GM12878 (cell line): Measurements from ENCODE around the gene CDC45. TPM values are rescaled to one million over a fixed set of nuclear protein-coding genes. Genes with fewer than 3 reads are reported as not detected.

Experiments
- ATAC-seq: fragments of 200-7000 bp; cut with Tn5 transposase; 3 replicates; pipeline ENCODE4 v1.9.1; 2020; ENCODE audit warnings: mild to moderate bottlenecking, moderate library complexity
- BruUV-seq: library from RNA; stranded (reverse); fragments of 400-500 nt; replicated peaks from 2 replicates; lab custom pipeline; 2021; lab: Mats Ljungman, UMichigan
- CTCF ChIA-PET: fragments of 300-600 bp; sonication (Branson Sonifier 250); formaldehyde crosslinking; extraction: SDS; loops from one replicate; lab custom pipeline; 2021; ENCODE audit warnings: inconsistent platforms; lab: Yijun Ruan, JAX
- POLR2A ChIA-PET: fragments of 350-600 bp; formaldehyde crosslinking; extraction: SDS; loops from one replicate; lab custom pipeline; 2021; ENCODE audit warnings: inconsistent platforms; lab: Charles Lee
- RAD21 ChIA-PET: fragments of 300-600 bp; sonication (Branson Sonifier 250); formaldehyde crosslinking; loops from one replicate; lab custom pipeline; 2023; ENCODE audit warnings: antibody characterized with exemption; ENCODE audit not compliant: unreplicated experiment; lab: Charles Lee
- SMC1A ChIA-PET: fragments of 300-600 bp; sonication (Branson Sonifier 250); formaldehyde crosslinking; loops from one replicate; lab custom pipeline; 2023; ENCODE audit not compliant: unreplicated experiment, uncharacterized antibody; lab: Charles Lee
- DNase-seq: peaks from one replicate; pipeline ENCODE4 v3.0.0-alpha.2; 2011; ENCODE audit warnings: low read depth, low spot score
- FAIRE-seq: peaks from 3 replicates; lab custom pipeline; 2011; peaks lifted over from hg19 to GRCh38; lab: Jason Lieb, UNC
- H2AFZ ChIP-seq: 2 replicates; pipeline ENCODE4 v1.6.0; 2011; ENCODE audit warnings: low read depth, low read length, control low read depth; ENCODE audit not compliant: control insufficient read depth
- H3K27ac ChIP-seq: 2 replicates; pipeline ENCODE4 v1.5.1; 2011; ENCODE audit warnings: control low read depth; ENCODE audit not compliant: control insufficient read depth, insufficient read depth
- H3K27me3 ChIP-seq, 2 experiments: replicated peaks in 1 of 2; 2 replicates each; pipeline versions ENCODE4 v1.6.0 to v1.6.1; 2011; ENCODE audit warnings: low read length in 1 of 2; ENCODE audit not compliant: control insufficient read depth in 2 of 2, insufficient read depth in 2 of 2
- H3K36me3 ChIP-seq, 2 experiments: 2 replicates each; pipeline ENCODE4 v1.5.1; 2011; ENCODE audit warnings: low read length in 1 of 2; ENCODE audit not compliant: control insufficient read depth in 2 of 2, insufficient read depth in 2 of 2
- H3K4me1 ChIP-seq: 2 replicates; pipeline ENCODE4 v1.6.1; 2011; ENCODE audit warnings: mild to moderate bottlenecking, low read length, moderate library complexity, mixed read lengths; ENCODE audit not compliant: control insufficient read depth, insufficient read depth
- H3K4me2 ChIP-seq: 2 replicates; pipeline ENCODE4 v1.6.0; 2011; ENCODE audit warnings: control low read depth; ENCODE audit not compliant: control insufficient read depth, insufficient read depth
- H3K4me3 ChIP-seq: fragments of 200-600 bp; sonication (generic); 2 replicates; pipeline ENCODE4 v1.5.1; 2016
- H3K79me2 ChIP-seq: 2 replicates; pipeline ENCODE4 v1.6.0; 2011; ENCODE audit warnings: low read length; ENCODE audit not compliant: control insufficient read depth, insufficient read depth
- H3K9ac ChIP-seq: 2 replicates; pipeline ENCODE4 v1.8.0; 2011; ENCODE audit warnings: low read length, control low read depth, mixed read lengths; ENCODE audit not compliant: control insufficient read depth, insufficient read depth
- H3K9me3 ChIP-seq: replicated peaks from 3 replicates; pipeline ENCODE4 v1.5.1; 2011; ENCODE audit warnings: mild to moderate bottlenecking, low read length; ENCODE audit not compliant: control insufficient read depth, insufficient read depth
- H4K20me1 ChIP-seq: 2 replicates; pipeline ENCODE4 v1.6.0; 2011; ENCODE audit not compliant: control insufficient read depth, insufficient read depth
- CHD2 ChIP-seq: IDR thresholded peaks from 2 replicates; pipeline ENCODE4 v1.6.1; 2011; ENCODE audit warnings: low read depth, low read length, improper control_type of control experiment, borderline replicate concordance
- ELK1 ChIP-seq: IDR thresholded peaks from 2 replicates; pipeline ENCODE4 v1.6.1; 2012; ENCODE audit warnings: low read depth, low read length, improper control_type of control experiment
- GABPA ChIP-seq: IDR thresholded peaks from 2 replicates; pipeline ENCODE4 v1.6.1; 2014; ENCODE audit warnings: antibody characterized with exemption, low read depth, mild to moderate bottlenecking, inconsistent platforms
- KDM1A ChIP-seq: fragments of 200-600 bp; sonication (generic); IDR thresholded peaks from 2 replicates; pipeline ENCODE4 v1.6.1; 2016; ENCODE audit warnings: borderline replicate concordance
- SREBF2 ChIP-seq: IDR thresholded peaks from 2 replicates; pipeline ENCODE4 v1.6.1; 2012; ENCODE audit warnings: mild to moderate bottlenecking, low read length
- ZNF274 ChIP-seq: IDR thresholded peaks from one replicate; pipeline ENCODE4 v1.8.0; 2011; ENCODE audit not compliant: insufficient read length, insufficient read depth
- WGBS: methylation state at CpG from one replicate; pipeline ENCODE4 v1.1.6; 2016; ENCODE audit warnings: low lambda C conversion rate; ENCODE audit not compliant: insufficient replicate concordance, insufficient coverage; ENCODE audit errors: missing lambda C conversion rate; 5-methylcytosine and 5-hydroxymethylcytosine counted together
- in situ Hi-C: fragments of 300-500 bp; cut with MboI; formaldehyde crosslinking; loops from 9 replicates; pipeline ENCODE4 v1.14.3; 2018; ENCODE audit warnings: mixed read lengths
- intact Hi-C: fragments of 100-400 bp; cut with micrococcal nuclease; formaldehyde crosslinking; loops from one replicate; pipeline ENCODE4 v1.14.2; 2022; ENCODE audit not compliant: unreplicated experiment
- polyA plus RNA-seq, 11 experiments: library from polyadenylated mRNA; depleted of rRNA in 4 of 11; unstranded in 6 of 11; stranded (reverse) in 5 of 11; fragments of >200 nt; fragmentation: Nextera tagmentation in 4 of 11; fragmentation: Illumina TruSeq in 1 of 11; extraction: Ambion mirVana in 4 of 11; extraction: Trizol in 1 of 11; gene quantifications; 1 replicate in 1 of 11; 2 replicates in 10 of 11; pipeline versions ENCODE4 v1.2.1 to v1.2.3, GENCODE V29; 2011 to 2016; ENCODE audit warnings: inconsistent platforms in 2 of 11, missing spikeins in 2 of 11, low read depth in 1 of 11
- total RNA-seq, 4 experiments: library from RNA; depleted of rRNA in 3 of 4; stranded (reverse); fragments of >200 nt in 3 of 4; fragmentation: Illumina TruSeq in 1 of 4; extraction: Trizol in 1 of 4; gene quantifications; 2 replicates each; pipeline versions ENCODE4 v1.2.1 to v1.2.3, GENCODE V29; 2013 to 2021
- TF ChIP-seq, protein P1 (sequence below): IDR thresholded peaks from 2 replicates; pipeline ENCODE4 v1.6.1; 2012; ENCODE audit warnings: low read depth, low read length, improper control_type of control experiment

CDC45 gene
- total and polyA plus RNA-seq, 10 of the 15 experiments (the other 5 are each of a cell fraction or from before 2014, with no cell fraction given) = 40.8 to 88.5 (median 54.2) TPM

- CTCF ChIA-PET = no interaction called here
- RAD21 ChIA-PET = no interaction called here
- BruUV-seq = no TSS peak
- SMC1A ChIA-PET = no interaction called here
- Histone ChIP-seq H3K9me3 (no peaks in the 10 kb centered on the region), H3K27me3 (no peaks in the 10 kb centered on the region; a peak in 1 of 4 replicates), H3K9ac (no peak overlapping the region), H2AFZ (no peak overlapping the region), H3K4me3 (no peak overlapping the region), H3K36me3 (no peaks in the 10 kb centered on the region), H3K27ac (no peak overlapping the region), H3K4me1 (no peaks in the 10 kb centered on the region), H3K4me2 (no peak overlapping the region), H4K20me1 (no peaks in the 10 kb centered on the region), H3K79me2 (no peaks in the 10 kb centered on the region)
- in situ Hi-C loops = no loop called here
- ATAC-seq (no peak), FAIRE-seq (no peak), DNase-seq (no peak)
- TF ChIP-seq ZNF274 (no peak), GABPA (no peak), CHD2 (no peak), SREBF2 (no peak), KDM1A (no peak), ELK1 (no peak)
- TF ChIP-seq, protein P1, sequence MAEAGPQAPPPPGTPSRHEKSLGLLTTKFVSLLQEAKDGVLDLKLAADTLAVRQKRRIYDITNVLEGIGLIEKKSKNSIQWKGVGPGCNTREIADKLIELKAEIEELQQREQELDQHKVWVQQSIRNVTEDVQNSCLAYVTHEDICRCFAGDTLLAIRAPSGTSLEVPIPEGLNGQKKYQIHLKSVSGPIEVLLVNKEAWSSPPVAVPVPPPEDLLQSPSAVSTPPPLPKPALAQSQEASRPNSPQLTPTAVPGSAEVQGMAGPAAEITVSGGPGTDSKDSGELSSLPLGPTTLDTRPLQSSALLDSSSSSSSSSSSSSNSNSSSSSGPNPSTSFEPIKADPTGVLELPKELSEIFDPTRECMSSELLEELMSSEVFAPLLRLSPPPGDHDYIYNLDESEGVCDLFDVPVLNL = no peak
- intact Hi-C loops = no loop called here
- POLR2A ChIA-PET = no interaction called here
- WGBS = 35% methylated on average over 6 of the region's 6 CpGs
These were observed 67.0 kb downstream of the CDC45 start for GRCh38 chr22:19546680-19547079.
